ENCODE results near the gene ZNF407.
"Not testable (repeated sequence)": the region's sequence is repeated elsewhere in the genome, so short reads cannot be mapped to it uniquely, and the experiment has no call there.

ZNF407 gene

GRCh38 chr18:74944676-74945075 lies 347.0 kb downstream of the ZNF407 start:
- no peak for DNase-seq

DNA sequence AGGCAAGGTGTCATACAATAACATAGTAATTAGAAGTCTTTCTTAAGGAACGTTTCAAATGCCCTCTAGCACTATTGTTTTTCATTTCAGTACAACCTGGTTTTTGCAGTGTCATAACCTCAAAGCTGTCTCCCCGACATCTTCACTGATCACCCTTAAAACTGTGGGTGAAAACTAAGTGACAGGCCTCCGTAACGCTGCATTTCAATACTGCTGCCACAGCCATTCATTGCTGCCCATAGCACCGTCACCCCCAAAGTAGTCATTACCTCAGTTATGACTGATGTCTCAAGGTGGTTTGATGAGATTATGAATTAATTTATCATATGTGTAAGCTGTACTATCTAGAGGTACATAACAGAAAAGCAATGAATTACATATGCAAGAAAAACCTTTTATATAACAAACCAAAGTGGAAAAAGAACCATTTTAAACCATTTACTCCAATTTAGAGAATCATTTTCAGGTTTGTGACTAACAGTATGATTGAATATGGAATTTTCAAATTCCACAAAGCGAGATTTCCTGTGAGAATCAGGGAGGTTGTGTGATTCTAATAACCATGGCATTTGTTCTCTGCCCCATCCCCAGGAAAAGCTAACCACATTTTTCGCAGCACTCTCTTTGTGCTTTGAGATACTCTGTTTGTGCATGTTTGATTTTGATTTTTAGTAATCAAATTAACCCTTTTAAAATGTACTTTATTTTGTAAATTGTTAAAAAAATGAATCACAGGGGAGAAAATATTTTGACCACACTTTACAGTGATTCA lies 348.3 kb downstream of the ZNF407 start:
- no peak for DNase-seq

DNA sequence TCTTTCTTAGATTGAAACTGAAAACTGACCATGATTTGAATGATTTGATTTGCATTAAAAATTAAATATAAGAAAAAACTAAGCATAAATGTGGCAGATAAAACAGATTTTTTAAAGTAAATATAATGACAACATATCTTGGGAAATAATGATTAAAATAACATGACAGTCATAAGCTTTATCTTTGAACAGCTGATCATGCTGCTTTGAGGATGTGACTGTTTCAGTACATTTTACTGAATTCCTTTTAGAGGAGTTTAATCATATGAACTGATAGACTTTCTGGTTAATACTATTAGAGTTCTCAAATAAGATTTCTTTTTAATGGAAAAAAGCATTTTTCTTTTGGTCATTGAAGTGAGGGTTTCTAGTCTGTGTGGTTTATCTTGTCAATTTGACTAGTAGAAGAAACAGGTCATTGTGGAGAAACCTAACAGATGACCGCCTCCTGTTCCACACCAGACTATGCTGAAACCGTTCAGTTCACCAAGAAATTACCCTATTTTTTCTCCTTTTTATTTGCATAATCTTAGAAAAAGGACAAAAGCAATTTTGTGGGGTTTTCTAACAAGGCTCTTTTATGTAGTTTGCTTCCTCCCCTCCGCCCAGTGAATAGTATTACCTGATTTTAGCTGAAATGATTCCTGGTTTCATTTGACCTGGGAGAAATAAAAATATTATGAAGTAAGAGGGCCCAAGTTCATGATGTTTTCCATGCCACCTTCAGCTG lies 349.1 kb downstream of the ZNF407 start:
- DNase-seq: no peak

- no peak for DNase-seq
Observed at GRCh38 chr18:74947417-74947816, 349.7 kb downstream of the ZNF407 start.

DNA sequence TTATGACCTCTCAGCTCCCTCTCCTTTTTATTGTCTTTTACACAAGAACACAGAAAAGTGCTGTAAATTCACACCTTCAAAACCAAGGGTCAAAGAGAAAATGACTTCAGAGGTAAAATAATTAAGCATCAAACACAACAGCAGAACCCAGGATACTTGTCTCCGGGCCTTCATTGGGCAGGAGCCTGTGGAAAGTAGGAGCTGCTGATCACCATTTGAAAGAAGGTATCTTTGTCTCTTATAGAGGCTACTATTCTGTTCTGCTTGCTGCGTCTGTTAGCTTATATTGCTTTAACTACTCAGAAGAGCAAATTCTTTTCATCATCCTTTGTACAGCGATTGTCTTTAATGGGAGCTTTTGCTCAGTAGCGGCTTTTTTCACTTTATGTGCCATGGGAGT lies 350.2 kb downstream of the ZNF407 start:
- DNase-seq: no peak

DNA sequence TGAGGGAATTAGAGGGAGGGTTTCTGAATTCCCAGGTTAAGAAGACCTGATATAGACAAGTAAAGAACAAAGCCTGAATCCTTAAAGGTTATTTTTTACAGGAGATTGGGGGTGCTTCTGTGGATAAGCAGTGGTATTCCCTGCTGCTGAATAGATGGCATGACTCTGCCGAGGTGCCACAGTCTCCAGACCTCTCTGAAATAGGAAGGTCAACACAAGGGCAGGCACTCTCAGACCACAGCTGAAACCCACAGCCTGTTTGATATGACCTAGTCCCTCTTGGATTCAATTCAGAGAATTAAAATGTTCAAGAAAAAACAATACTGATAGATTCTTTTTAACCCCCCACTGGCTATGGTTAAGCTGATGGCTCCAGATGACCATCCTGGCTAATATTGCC lies 351.9 kb downstream of the ZNF407 start:
- DNase-seq: no peak

DNA sequence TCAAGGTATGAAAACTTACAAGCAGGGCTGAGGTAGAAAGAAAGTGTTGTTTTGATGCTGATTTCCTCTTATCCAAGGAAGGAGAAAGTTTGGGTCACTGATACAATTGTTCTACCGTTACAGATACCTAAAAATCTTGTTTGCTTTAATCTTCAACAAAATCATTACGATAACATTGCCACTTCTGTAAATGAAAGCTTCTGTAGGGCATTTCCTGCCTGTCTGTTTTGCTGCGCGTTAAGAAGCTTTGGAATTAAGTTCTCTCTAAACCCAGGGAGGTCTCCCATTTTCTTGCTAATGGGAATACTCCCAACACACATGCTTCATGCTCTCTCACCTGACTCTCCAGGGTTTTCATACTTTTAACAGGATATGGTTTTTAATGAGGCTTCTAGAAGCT lies 352.8 kb downstream of the ZNF407 start:
- no peak for DNase-seq

GRCh38 chr18:74951165-74951760 lies 353.6 kb downstream of the ZNF407 start:
- no peak for DNase-seq

DNA sequence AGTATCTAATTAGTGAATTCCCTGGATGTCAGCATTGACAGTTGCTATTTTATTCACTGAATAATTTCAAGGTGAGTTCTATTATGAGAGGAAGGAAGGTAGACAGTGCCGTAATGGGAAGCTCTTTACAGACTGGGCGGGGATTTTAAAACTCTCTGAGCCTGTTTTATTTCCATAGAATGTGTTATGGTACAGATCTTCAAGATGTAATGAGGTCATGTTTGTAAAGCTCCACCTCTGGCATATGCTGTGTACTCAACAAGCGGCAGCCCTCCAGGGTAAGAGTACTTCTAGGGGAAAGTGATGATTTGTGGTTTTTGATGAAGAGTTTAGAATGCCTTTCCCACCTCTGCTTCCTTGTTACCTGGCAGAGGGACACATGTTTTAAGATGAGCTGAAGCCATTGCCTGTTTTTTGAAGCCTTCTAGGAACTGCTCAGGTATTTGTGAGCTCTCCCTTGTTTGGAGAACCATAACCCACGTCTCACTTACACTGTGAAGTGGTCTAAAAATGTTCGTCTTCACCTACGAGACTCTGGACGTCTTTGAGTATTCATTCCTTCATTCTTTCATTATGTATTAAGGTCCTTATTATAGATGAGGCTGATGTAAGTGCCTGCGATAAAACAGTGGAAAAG lies 360.0 kb downstream of the ZNF407 start:
- no peak for DNase-seq

GRCh38 chr18:74959216-74959615 lies 361.5 kb downstream of the ZNF407 start:
- no peak for DNase-seq

- DNase-seq: no peak
Observed at GRCh38 chr18:74961596-74961995, 363.9 kb downstream of the ZNF407 start.

DNA sequence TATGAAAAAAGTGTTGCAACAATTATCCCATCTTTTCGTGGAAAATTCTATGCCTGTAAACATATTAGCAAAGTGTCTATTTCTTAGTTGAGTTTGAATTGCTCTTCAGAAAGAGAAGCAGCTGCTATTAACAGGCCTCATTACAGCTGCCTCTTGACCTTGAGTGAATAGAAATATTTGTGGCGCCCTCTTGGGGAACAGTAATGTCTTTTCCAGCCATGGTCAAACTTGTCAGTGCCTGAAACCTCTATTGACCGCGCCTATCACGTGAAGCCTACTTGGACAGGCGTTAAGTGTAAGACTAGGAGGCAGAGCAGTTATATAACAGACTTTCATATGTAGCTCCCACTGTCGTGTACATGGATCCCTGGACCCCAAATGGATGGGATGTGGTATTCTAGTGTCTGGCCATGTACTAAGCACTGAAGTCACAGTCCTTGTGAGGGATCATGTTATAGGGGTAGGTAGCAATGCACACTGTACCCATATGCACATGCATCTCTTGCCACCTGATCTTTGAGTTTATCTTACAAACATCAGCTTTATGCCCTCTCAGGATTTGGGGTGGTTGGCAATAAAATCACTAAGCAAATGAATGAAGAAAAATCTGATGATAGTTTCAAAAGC lies 366.3 kb downstream of the ZNF407 start:
- no peak for DNase-seq

DNA sequence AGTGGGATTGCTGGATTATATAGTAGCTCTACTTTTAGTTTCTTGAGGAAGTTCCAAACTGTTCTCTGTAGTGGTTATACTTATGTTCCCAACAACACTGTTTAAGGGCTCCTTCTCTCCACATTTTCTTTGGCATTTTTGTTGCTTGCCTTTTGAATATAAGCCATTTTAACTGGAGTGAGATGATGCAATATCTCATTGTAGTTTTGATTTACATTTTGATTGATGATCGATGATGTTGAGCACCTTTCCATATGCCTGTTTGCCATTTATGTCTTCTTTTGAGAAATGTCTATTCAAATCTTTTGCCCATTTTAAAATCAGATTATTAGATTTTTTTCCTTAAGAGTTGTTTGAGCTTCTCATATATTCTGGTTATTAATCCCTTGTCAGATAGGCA lies 368.0 kb downstream of the ZNF407 start:
- DNase-seq: no peak

- no peak for DNase-seq
Observed at GRCh38 chr18:74967438-74967837, 369.8 kb downstream of the ZNF407 start.

DNA sequence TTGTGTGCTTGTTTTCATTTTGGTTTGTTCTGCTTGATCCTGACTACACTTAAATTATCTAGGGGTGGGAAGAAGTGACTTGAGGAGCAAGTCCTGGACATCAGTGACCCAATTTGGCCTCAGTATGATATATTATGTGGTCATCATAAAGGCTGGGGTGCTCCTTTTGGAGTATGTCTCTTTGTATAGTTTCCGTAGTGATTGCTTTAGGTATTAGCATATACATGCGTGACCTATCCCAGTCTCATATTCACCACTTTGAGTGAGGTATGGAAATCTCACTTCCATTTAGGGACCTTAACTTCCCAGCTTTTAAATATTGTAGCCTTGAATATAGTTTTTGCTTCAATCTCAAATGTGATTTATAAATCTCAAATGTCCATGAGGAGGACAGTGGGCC lies 370.3 kb downstream of the ZNF407 start:
- no peak for DNase-seq

GRCh38 chr18:74971358-74971757 lies 373.7 kb downstream of the ZNF407 start:
- not testable (repeated sequence) for DNase-seq

GRCh38 chr18:74971776-74972175 lies 374.1 kb downstream of the ZNF407 start:
- DNase-seq: not testable (repeated sequence)

DNA sequence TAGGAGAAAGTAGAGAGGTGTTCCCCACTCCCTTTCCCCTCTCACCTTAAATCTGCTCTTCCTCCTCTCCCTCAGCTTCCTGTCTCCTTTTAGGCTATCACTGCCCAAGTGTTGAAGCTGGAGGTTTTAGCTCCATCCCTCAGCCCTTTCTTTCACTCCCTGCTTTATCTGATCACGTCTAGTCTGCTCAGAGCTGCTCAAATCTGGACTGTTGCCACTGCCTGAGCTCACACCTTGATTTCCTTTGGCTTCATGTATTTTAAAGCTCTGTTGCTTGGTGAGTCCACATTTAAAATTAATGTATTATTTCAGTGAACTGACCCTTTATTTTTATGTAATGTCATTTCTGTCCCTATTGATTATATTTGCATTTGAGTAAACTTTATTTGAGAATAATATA lies 374.7 kb downstream of the ZNF407 start:
- DNase-seq: no peak

DNA sequence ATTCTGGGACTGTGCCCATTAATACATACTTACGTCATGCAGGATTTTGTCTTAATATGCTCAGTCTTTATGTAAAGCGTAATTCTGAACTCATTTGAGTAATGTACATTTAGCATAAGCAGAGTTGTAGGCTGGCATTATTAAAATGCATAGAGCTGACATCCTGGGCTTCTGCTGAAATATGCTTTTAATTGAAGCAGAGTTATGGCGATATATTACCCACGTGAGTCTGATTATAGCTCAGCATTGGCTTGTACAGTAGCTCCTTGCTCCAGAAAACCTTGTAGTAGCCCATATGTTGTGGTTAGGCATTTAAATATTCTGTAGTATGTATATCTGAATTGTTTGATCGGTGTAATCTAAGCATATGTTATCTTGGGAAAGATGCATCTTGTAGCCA lies 377.3 kb downstream of the ZNF407 start:
- no peak for DNase-seq

GRCh38 chr18:74976331-74976909 lies 378.8 kb downstream of the ZNF407 start:
- DNase-seq: no peak

GRCh38 chr18:74977041-74977440 lies 379.4 kb downstream of the ZNF407 start:
- DNase-seq: no peak

- DNase-seq: no peak
Observed at GRCh38 chr18:74980669-74981068, 383.0 kb downstream of the ZNF407 start.

DNA sequence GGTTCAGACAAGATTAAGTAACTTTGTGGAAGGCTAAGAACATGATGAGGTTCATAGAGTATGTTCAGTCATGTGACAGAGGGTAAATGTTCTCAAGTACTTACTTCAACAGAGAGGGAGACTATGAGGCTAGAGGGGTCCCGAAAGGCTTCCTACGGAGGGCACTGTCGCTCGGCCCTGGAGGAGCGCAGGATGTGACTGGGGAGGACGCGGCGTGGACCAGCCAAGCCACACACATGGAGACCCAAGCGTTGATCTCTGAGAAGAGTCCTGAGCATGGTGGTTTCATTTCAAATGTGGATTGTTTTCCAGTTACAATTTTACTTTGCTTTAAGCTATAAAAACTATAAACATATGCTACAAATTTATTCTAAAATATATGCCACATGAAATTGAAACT lies 383.8 kb downstream of the ZNF407 start:
- no peak for DNase-seq

Data from stimulated activated naive CD4-positive, alpha-beta T cell treated with Interleukin-2 at 50 U/mL for 16 hours (primary cell).